ENCODE data around the gene AKAP5. TPM values are rescaled to one million over a fixed set of nuclear protein-coding genes. Genes with fewer than 3 reads are reported as not detected.
A peak's percentile ranks its signal among the peaks of the same experiment; 100 is the strongest.

AKAP5 gene
- total RNA-seq, 4 donors from 2014 or later, result 0.51 to 5.3 (median 2.8) TPM

GRCh38 chr14:64459405-64460136 is 5.7 kb upstream of the AKAP5 start:
- no peaks in the 10 kb centered on the region for H3K27me3 ChIP-seq
- TF ChIP-seq CTCF (IDR thresholded peaks at IDR 0.05) (no peak), POLR2A (IDR thresholded peaks at IDR 0.05) (no peak)
- intact Hi-C loops (cut with DNase I; ENCODE audit: low total_unique reads), result no loop called here
- no peak overlapping the region for H3K27ac ChIP-seq
- no peaks in the 10 kb centered on the region for H3K9me3 ChIP-seq
- H3K4me1 ChIP-seq, result no peaks in the 10 kb centered on the region
- DNase-seq, result no peak
- H3K36me3 ChIP-seq, result no peaks in the 10 kb centered on the region
- no peak overlapping the region for H3K4me3 ChIP-seq

- no peaks in the 10 kb centered on the region for H3K27me3 ChIP-seq
- no peaks in the 10 kb centered on the region for H3K36me3 ChIP-seq
- no peak for TF ChIP-seq POLR2A (IDR thresholded peaks at IDR 0.05)
- no peak for TF ChIP-seq CTCF (IDR thresholded peaks at IDR 0.05)
- H3K4me1 ChIP-seq, result no peaks in the 10 kb centered on the region
- intact Hi-C loops (cut with DNase I; ENCODE audit: low total_unique reads), result no loop called here
- no peak overlapping the region for H3K4me3 ChIP-seq
- no peak overlapping the region for H3K27ac ChIP-seq
- H3K9me3 ChIP-seq, result no peaks in the 10 kb centered on the region
- no peak for DNase-seq
Measured at GRCh38 chr14:64461221-64461620, 4.1 kb upstream of the AKAP5 start.

- intact Hi-C loops (cut with DNase I; ENCODE audit: low total_unique reads), result no loop called here
- Histone ChIP-seq H3K27me3 (no peaks in the 10 kb centered on the region), H3K36me3 (no peaks in the 10 kb centered on the region), H3K9me3 (no peaks in the 10 kb centered on the region), H3K4me3 (no peak overlapping the region), H3K27ac (no peak overlapping the region), H3K4me1 (no peaks in the 10 kb centered on the region)
- TF ChIP-seq POLR2A (IDR thresholded peaks at IDR 0.05), result no peak
- no peak for TF ChIP-seq CTCF (IDR thresholded peaks at IDR 0.05)
- no peak for DNase-seq
Measured at GRCh38 chr14:64463195-64463594, 2.1 kb upstream of the AKAP5 start.

- intact Hi-C loops (cut with DNase I; ENCODE audit: low total_unique reads), result no loop called here
- Histone ChIP-seq H3K4me1 (no peaks in the 10 kb centered on the region), H3K27ac (no peak overlapping the region), H3K36me3 (no peaks in the 10 kb centered on the region), H3K9me3 (no peaks in the 10 kb centered on the region), H3K4me3 (no peak overlapping the region), H3K27me3 (no peaks in the 10 kb centered on the region)
- no peak for TF ChIP-seq CTCF (IDR thresholded peaks at IDR 0.05)
- TF ChIP-seq POLR2A (IDR thresholded peaks at IDR 0.05), result no peak
- DNase-seq, result no peak
Measured at GRCh38 chr14:64463873-64464272, 1.4 kb upstream of the AKAP5 start.

- intact Hi-C loops (cut with DNase I; ENCODE audit: low total_unique reads), result no loop called here
Measured at GRCh38 chr14:64464651-64465050, 648 bp upstream of the AKAP5 start.

More at GRCh38 chr14:64464651-64465050, 648 bp upstream of the AKAP5 start:
- Histone ChIP-seq H3K36me3 (no peaks in the 10 kb centered on the region), H3K4me1 (no peaks in the 10 kb centered on the region), H3K27ac (peak overlapping the region; percentile 79 to 91), H3K27me3 (no peaks in the 10 kb centered on the region), H3K9me3 (no peaks in the 10 kb centered on the region), H3K4me3 (peak overlapping the region; percentile 73 to 87)
- TF ChIP-seq CTCF (IDR thresholded peaks at IDR 0.05), result no peak
- no peak for TF ChIP-seq POLR2A (IDR thresholded peaks at IDR 0.05)
- DNase-seq, result no peak
